Ecto neural progenitor cell (in vitro differentiated cells): Measurements from ENCODE around the gene SPATA46.

Experiments used
- DNase-seq: peaks from one replicate; pipeline ENCODE4 v3.0.0-alpha.2; 2018; ENCODE audit warnings: low spot score

Gene SPATA46

GRCh38 chr1:162374406-162374805 is 2.2 kb downstream of the SPATA46 start:
- no peak for DNase-seq

GRCh38 chr1:162373541-162374260 is 3.0 kb downstream of the SPATA46 start:
- no peak for DNase-seq

- DNase-seq: no peak
Measured at GRCh38 chr1:162373072-162373427, 3.6 kb downstream of the SPATA46 start.

- DNase-seq: no peak
Measured at GRCh38 chr1:162372159-162373071, 4.2 kb downstream of the SPATA46 start.

- no peak for DNase-seq
Measured at GRCh38 chr1:162371611-162372010, 5.0 kb downstream of the SPATA46 start.

GRCh38 chr1:162370721-162371120 is 5.9 kb downstream of the SPATA46 start:
- DNase-seq: no peak

GRCh38 chr1:162370161-162370560 is 6.5 kb downstream of the SPATA46 start:
- no peak for DNase-seq

- no peak for DNase-seq
Measured at GRCh38 chr1:162369571-162369970, 7.1 kb downstream of the SPATA46 start.

- DNase-seq: no peak
Measured at GRCh38 chr1:162368451-162368850, 8.2 kb downstream of the SPATA46 start.

- DNase-seq: no peak
Measured at GRCh38 chr1:162367772-162368171, 8.9 kb downstream of the SPATA46 start.

GRCh38 chr1:162367073-162367472 is 9.6 kb downstream of the SPATA46 start:
- DNase-seq: no peak

- no peak for DNase-seq
Measured at GRCh38 chr1:162366671-162367070, 10.0 kb downstream of the SPATA46 start.

- no peak for DNase-seq
Measured at GRCh38 chr1:162366149-162366548, 10.5 kb downstream of the SPATA46 start.

GRCh38 chr1:162365284-162366020 is 11.2 kb downstream of the SPATA46 start:
- DNase-seq: no peak

GRCh38 chr1:162364498-162364897 is 12.2 kb downstream of the SPATA46 start:
- no peak for DNase-seq

GRCh38 chr1:162363823-162364222 is 12.8 kb downstream of the SPATA46 start:
- DNase-seq: no peak

- DNase-seq: no peak
Measured at GRCh38 chr1:162361349-162361748, 15.3 kb downstream of the SPATA46 start.

- no peak for DNase-seq
Measured at GRCh38 chr1:162360874-162361260, 15.8 kb downstream of the SPATA46 start.

- no peak for DNase-seq
Measured at GRCh38 chr1:162360237-162360873, 16.3 kb downstream of the SPATA46 start.

- no peak for DNase-seq
Measured at GRCh38 chr1:162359523-162360236, 17.0 kb downstream of the SPATA46 start.

- no peak for DNase-seq
Measured at GRCh38 chr1:162358928-162359327, 17.7 kb downstream of the SPATA46 start.
